ENCODE measurements around the gene FBXO17. TPM values are rescaled to one million over a fixed set of nuclear protein-coding genes. Genes with fewer than 3 reads are reported as not detected.

The FBXO17 gene
- total and polyA plus RNA-seq, 12 donors: 1.00 to 3.2 (median 2.2) TPM

DNA sequence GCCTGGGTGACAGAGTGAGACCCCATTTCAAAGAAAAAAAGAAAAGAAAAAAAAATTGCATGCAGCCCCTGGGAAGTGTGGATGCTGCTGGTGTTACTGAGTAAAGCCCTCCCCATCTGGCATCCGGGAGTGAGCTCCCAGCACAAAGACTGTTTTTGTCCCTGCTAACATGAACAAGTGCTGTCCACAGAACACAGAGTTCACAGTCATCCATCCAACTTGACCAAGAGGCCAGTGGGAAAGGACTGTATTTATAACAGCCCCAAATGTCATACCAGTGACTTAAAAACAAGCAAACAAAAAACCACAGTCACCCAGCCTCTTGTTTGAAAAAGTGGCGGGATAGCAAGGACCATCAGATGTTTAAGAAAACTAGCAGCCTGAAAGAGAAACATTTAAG, 10.8 kb downstream of the FBXO17 start:
- TF ChIP-seq, protein P1, sequence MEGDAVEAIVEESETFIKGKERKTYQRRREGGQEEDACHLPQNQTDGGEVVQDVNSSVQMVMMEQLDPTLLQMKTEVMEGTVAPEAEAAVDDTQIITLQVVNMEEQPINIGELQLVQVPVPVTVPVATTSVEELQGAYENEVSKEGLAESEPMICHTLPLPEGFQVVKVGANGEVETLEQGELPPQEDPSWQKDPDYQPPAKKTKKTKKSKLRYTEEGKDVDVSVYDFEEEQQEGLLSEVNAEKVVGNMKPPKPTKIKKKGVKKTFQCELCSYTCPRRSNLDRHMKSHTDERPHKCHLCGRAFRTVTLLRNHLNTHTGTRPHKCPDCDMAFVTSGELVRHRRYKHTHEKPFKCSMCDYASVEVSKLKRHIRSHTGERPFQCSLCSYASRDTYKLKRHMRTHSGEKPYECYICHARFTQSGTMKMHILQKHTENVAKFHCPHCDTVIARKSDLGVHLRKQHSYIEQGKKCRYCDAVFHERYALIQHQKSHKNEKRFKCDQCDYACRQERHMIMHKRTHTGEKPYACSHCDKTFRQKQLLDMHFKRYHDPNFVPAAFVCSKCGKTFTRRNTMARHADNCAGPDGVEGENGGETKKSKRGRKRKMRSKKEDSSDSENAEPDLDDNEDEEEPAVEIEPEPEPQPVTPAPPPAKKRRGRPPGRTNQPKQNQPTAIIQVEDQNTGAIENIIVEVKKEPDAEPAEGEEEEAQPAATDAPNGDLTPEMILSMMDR (IDR thresholded peaks at IDR 0.05): no peak
- intact Hi-C loops (cut with DNase I): loop anchor here in 3 of 10 donors (5.0 to 10.0 kb wide), 2 partner anchors 360 to 363 kb away; partner anchors contain the start of gene LRFN1 (in 1 of the 3)
- Histone ChIP-seq H3K27me3 (no peaks in the 10 kb centered on the region), H3K4me1 (peaks cover 0 to 11% (median 3%) of the 10 kb centered on the region in 9 donors), H3K27ac (no peak overlapping the region), H3K4me3 (no peak overlapping the region), H3K9me3 (no peaks in the 10 kb centered on the region), H3K36me3 (peaks cover 0 to 5% (median 0%) of the 10 kb centered on the region in 9 donors)
- ATAC-seq: no peak
- 91 to 98% methylated on average over 2 of the region's 2 CpGs for WGBS, 2 donors
- no peak for DNase-seq

DNA sequence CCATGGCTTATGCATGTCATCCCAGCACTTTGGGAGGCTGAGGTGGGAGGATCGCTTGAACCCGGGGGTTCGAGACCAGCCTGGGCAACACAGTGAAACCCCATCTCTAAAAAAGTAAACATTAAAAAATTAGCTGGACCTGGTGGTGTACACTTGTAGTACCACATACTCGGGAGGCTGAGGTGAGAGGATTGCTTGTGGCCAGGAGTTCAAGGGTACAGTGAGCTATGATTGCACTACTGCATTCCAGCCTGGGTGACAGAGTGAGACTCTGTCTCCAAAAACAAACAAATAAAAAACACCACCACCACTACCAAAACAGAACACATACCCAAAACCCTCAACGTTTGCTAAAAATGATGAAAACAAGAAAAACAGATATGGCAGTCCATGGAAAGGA, 15.9 kb downstream of the FBXO17 start:
- ATAC-seq: no peak
- intact Hi-C loops (cut with DNase I): loop anchor here in 7 of 10 donors (5.0 to 10.0 kb wide), 4 partner anchors 365 to 445 kb away; partner anchors contain the start of gene LRFN1 (in 2 of the 7)
- no peak for DNase-seq
- H3K27me3 ChIP-seq: no peaks in the 10 kb centered on the region
- H3K4me3 ChIP-seq: no peak overlapping the region
- no peaks in the 10 kb centered on the region for H3K9me3 ChIP-seq
- H3K27ac ChIP-seq: no peak overlapping the region
- TF ChIP-seq, protein P1 (IDR thresholded peaks at IDR 0.05): no peak
- peaks cover 0 to 11% (median 3%) of the 10 kb centered on the region in 9 donors for H3K4me1 ChIP-seq
- H3K36me3 ChIP-seq: no peaks in the 10 kb centered on the region
- 85 to 88% methylated on average over 5 of the region's 5 CpGs for whole genome bisulfite sequencing, 2 donors

- WGBS, 2 donors: 88 to 92% methylated on average over 2 of the region's 2 CpGs
- ATAC-seq (no peak), DNase-seq (no peak)
- no peak overlapping the region for H3K4me3 ChIP-seq
- intact Hi-C loops (cut with DNase I): loop anchor here in 6 of 10 donors (10.0 kb wide), 3 partner anchors 366 to 444 kb away; partner anchors contain the start of gene LRFN1 (in 1 of the 6)
- H3K36me3 ChIP-seq: no peaks in the 10 kb centered on the region
- no peaks in the 10 kb centered on the region for H3K27me3 ChIP-seq
- H3K27ac ChIP-seq: no peak overlapping the region
- no peaks in the 10 kb centered on the region for H3K9me3 ChIP-seq
- TF ChIP-seq, protein P1 (IDR thresholded peaks at IDR 0.05): no peak
- H3K4me1 ChIP-seq: peaks cover 0 to 11% (median 3%) of the 10 kb centered on the region in 9 donors
Observed at GRCh38 chr19:38958301-38958700, 17.2 kb downstream of the FBXO17 start.

GRCh38 chr19:38956264-38956663, 19.3 kb downstream of the FBXO17 start:
- Histone ChIP-seq H3K9me3 (no peaks in the 10 kb centered on the region), H3K27ac (no peak overlapping the region), H3K36me3 (no peaks in the 10 kb centered on the region), H3K4me3 (no peak overlapping the region), H3K27me3 (peaks cover 0 to 4% (median 0%) of the 10 kb centered on the region in 7 donors), H3K4me1 (no peaks in the 10 kb centered on the region)
- ATAC-seq (no peak), DNase-seq (no peak)
- intact Hi-C loops (cut with DNase I): loop anchor here in 6 of 10 donors (10.0 kb wide), 3 partner anchors 369 to 441 kb away; partner anchors contain the start of gene LRFN1 (in 1 of the 6)
- TF ChIP-seq, protein P1 (IDR thresholded peaks at IDR 0.05): no peak
- WGBS, 2 donors: 92 to 96% methylated on average over 2 of the region's 2 CpGs

Measured in heart right ventricle (tissue), 16 donors.